Kidney epithelial cell (primary cell): ENCODE data around the gene CUX1. TPM values are rescaled to one million over a fixed set of nuclear protein-coding genes. Genes with fewer than 3 reads are reported as not detected.

ENCODE experiments used
- DNase-seq: peaks from one replicate; pipeline ENCODE4 v3.0.0-alpha.2; 2010; ENCODE audit warnings: low read depth
- H3K27me3 ChIP-seq: 2 replicates; pipeline ENCODE4 v1.6.0; 2011; ENCODE audit warnings: low read length; ENCODE audit not compliant: control insufficient read depth, insufficient read depth
- H3K36me3 ChIP-seq: 2 replicates; pipeline ENCODE4 v1.5.1; 2011; ENCODE audit warnings: low read length; ENCODE audit not compliant: control insufficient read depth, insufficient read depth
- H3K4me3 ChIP-seq: 2 replicates; pipeline ENCODE4 v1.5.1; 2011; ENCODE audit warnings: low read depth, mild to moderate bottlenecking, control low read depth, low read length
- total RNA-seq: library from RNA; depleted of rRNA; stranded (reverse); fragments of >200 nt; gene quantifications from 2 replicates; pipeline ENCODE4 v1.2.3, GENCODE V29; 2015
- TF ChIP-seq, protein P1 (sequence below): IDR thresholded peaks from 2 replicates; pipeline ENCODE4 v1.5.1; 2011; ENCODE audit warnings: mild to moderate bottlenecking, moderate library complexity, low read length, control low read depth, inconsistent platforms; ENCODE audit not compliant: insufficient read depth, poor library complexity, severe bottlenecking

Gene CUX1
- total RNA-seq, 1 donor from 2014 or later: 56.7 TPM

DNA sequence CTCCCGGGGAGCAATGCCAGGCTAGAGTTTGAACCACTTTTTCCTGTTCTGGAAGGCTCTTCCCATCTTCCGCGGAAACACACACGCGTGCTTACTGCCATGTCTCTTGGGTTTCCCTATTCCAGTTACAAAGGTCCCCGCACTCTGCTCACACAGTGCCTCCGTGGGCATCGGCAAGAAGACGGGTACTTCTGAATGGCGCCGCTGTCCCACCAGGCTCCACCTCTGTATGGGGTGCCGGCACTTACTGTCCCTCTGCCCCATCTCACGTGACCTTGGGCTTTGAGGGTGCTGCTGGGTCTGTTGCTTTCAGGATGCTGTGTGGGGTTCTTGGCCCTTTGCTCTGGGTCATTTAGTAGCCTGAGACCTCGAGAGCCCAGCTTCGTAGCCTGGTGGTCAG, 298.5 kb downstream of the CUX1 start:
- no peaks in the 10 kb centered on the region for H3K36me3 ChIP-seq
- no peak for DNase-seq
- TF ChIP-seq, protein P1, sequence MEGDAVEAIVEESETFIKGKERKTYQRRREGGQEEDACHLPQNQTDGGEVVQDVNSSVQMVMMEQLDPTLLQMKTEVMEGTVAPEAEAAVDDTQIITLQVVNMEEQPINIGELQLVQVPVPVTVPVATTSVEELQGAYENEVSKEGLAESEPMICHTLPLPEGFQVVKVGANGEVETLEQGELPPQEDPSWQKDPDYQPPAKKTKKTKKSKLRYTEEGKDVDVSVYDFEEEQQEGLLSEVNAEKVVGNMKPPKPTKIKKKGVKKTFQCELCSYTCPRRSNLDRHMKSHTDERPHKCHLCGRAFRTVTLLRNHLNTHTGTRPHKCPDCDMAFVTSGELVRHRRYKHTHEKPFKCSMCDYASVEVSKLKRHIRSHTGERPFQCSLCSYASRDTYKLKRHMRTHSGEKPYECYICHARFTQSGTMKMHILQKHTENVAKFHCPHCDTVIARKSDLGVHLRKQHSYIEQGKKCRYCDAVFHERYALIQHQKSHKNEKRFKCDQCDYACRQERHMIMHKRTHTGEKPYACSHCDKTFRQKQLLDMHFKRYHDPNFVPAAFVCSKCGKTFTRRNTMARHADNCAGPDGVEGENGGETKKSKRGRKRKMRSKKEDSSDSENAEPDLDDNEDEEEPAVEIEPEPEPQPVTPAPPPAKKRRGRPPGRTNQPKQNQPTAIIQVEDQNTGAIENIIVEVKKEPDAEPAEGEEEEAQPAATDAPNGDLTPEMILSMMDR: no peak
- H3K27me3 ChIP-seq: no peaks in the 10 kb centered on the region
- no peak overlapping the region for H3K4me3 ChIP-seq

DNA sequence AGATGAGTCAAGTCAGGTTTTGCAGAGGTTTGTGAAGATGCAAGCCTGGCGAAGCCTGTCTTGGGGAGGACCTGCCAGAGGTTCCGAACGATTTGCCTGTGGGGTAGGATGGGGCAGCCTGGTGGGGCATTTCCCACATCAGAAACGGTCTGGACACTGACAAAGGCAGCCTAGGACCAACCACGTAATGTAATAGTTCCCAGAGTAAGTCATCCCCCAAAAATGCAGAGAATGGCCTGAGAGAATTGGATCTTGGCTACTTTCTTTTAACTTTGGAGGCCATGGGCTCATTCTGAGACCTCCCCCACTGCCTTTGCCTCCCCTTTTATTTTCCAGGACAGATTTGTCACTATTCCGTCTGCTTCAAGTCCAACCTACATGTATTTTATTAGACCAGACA, 300.3 kb downstream of the CUX1 start:
- DNase-seq: peak; percentile 25
- Histone ChIP-seq H3K27me3 (no peaks in the 10 kb centered on the region), H3K4me3 (no peak overlapping the region), H3K36me3 (no peaks in the 10 kb centered on the region)
- TF ChIP-seq, protein P1: no peak

DNA sequence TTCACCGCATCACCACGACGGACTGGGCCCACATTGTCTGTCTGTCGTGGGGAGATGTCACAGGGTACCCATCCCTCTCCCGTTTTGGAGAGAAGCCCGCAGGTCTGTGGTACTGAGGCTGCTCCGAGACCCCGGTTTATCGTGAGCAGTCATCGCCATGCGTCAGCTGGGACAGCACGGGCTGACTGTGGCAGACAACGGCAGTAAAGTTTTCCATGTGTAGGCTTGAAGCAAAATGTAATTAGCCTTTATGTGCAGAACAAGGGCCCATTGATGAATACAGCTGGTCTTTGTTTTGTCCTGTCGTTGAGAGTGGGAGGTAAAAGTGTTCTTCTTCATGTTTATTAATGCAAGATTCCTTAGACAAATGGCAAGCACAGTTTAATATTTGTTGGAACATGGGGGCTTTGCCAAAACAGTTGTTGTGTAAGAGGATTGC, 301.8 kb downstream of the CUX1 start:
- Histone ChIP-seq H3K27me3 (no peaks in the 10 kb centered on the region), H3K4me3 (no peak overlapping the region), H3K36me3 (no peaks in the 10 kb centered on the region)
- no peak for DNase-seq
- TF ChIP-seq, protein P1: no peak

DNA sequence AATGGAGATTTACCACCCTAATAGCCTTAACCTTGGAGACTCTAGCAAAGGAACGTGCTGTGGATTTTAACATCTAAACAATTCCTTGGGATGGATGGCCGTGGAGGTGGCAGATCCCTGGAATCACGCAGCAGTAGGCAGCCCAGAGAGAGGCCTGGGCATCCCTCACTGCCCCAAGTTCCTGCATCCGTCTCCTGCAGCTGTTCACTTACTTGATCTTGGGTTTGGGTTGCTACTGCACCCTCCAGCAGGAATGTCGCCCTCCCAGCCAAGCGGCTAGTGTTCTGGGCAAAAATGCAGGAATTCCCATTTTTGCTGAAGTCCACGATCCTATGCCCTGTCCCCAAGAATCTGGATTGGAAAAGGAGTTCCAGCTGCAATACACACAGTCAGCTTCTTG, 302.5 kb downstream of the CUX1 start:
- H3K36me3 ChIP-seq: no peaks in the 10 kb centered on the region
- no peaks in the 10 kb centered on the region for H3K27me3 ChIP-seq
- TF ChIP-seq, protein P1: no peak
- no peak for DNase-seq
- no peak overlapping the region for H3K4me3 ChIP-seq

DNA sequence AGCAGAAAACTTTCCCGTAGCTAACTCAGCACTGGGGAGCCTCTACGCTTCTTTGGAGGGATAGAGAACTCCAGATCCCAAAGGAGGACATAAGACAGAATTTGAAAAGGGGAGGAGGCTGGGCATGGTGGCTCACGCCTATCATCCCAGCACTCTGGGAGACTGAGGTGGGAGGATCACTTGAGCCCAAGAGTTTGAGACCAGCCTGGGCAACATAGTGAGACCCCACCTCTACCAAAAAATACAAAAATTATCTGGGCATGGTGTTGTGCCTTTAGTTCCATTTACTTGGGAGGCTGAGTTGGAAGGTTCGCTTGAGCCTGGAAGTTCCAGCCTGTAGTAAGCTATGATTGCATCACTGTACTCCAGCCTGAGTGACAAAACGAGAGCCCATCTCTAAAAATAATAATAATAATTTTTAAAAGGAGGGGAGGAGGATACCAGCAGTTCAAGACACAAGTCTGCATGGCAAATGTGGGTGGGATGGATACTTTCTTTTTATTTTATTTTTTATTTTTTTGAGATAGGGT, 303.3 kb downstream of the CUX1 start:
- DNase-seq: no peak
- Histone ChIP-seq H3K27me3 (no peaks in the 10 kb centered on the region), H3K36me3 (no peaks in the 10 kb centered on the region), H3K4me3 (no peak overlapping the region)
- TF ChIP-seq, protein P1: no peak

DNA sequence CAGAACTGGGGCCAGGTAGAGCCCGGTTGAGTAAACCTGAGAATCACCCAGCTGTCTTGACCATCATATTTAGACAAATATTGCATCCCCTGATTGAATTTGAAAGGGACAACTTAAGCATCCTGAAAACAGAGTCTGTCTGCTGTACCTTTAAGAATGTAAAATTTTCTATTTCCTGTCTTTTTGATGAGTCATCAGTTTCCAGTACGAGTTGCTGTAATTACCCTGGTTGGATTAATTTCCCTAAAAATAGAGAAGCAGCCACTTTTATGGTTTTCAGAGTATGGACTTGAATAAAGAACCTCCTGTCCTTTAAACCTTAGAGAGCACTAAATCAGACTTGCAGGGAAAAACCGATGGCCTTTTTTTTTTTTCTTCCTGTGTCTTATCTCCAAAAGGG, 304.6 kb downstream of the CUX1 start:
- peak; percentile 21 for DNase-seq
- Histone ChIP-seq H3K27me3 (no peaks in the 10 kb centered on the region), H3K36me3 (no peaks in the 10 kb centered on the region), H3K4me3 (no peak overlapping the region)
- TF ChIP-seq, protein P1: no peak
